Measurements from ENCODE around the gene CCDC78.

The CCDC78 gene

DNA sequence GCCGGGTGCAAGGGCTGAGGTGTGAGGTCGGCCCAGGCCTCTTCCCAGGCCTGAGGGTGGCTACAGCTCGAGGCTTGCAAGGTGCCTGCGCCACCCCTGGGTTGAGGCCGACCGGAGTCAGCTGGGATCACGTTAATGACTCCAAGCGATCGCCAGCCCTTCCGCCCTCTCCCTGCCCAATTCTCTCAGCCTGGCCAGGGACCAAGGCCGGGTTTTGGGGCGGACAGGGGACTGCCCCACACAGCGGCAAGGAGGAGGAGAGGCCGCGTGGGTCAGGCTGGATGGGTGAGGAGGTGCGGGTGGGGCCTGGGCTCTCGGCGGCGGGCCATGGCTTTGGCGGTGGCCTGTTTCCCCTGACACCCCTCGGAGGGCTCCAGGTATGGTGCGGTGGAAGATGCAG, 32.9 kb downstream of the CCDC78 start:
- TF ChIP-seq, protein P1, sequence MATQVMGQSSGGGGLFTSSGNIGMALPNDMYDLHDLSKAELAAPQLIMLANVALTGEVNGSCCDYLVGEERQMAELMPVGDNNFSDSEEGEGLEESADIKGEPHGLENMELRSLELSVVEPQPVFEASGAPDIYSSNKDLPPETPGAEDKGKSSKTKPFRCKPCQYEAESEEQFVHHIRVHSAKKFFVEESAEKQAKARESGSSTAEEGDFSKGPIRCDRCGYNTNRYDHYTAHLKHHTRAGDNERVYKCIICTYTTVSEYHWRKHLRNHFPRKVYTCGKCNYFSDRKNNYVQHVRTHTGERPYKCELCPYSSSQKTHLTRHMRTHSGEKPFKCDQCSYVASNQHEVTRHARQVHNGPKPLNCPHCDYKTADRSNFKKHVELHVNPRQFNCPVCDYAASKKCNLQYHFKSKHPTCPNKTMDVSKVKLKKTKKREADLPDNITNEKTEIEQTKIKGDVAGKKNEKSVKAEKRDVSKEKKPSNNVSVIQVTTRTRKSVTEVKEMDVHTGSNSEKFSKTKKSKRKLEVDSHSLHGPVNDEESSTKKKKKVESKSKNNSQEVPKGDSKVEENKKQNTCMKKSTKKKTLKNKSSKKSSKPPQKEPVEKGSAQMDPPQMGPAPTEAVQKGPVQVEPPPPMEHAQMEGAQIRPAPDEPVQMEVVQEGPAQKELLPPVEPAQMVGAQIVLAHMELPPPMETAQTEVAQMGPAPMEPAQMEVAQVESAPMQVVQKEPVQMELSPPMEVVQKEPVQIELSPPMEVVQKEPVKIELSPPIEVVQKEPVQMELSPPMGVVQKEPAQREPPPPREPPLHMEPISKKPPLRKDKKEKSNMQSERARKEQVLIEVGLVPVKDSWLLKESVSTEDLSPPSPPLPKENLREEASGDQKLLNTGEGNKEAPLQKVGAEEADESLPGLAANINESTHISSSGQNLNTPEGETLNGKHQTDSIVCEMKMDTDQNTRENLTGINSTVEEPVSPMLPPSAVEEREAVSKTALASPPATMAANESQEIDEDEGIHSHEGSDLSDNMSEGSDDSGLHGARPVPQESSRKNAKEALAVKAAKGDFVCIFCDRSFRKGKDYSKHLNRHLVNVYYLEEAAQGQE (IDR thresholded peaks at IDR 0.05; ENCODE audit: insufficient read depth in 1 of 2, low read depth in 2 of 2, low read length in 2 of 2) = no peak
- TF ChIP-seq TAF1 (IDR thresholded peaks at IDR 0.05; ENCODE audit: borderline replicate concordance, insufficient read depth, low read length) = no peak
- no peak for TF ChIP-seq SIN3A (IDR thresholded peaks at IDR 0.05; ENCODE audit: borderline replicate concordance, insufficient read depth, low read length)
- no peak for TF ChIP-seq POLR2AphosphoS5 (IDR thresholded peaks at IDR 0.05; ENCODE audit: low read depth, low read length)
- TF ChIP-seq FOXP2 (optimal IDR thresholded peaks at IDR 0.05; ENCODE audit: borderline replicate concordance, extremely low read depth, extremely low read length, insufficient read depth) = no peak

- TF ChIP-seq SIN3A (IDR thresholded peaks at IDR 0.05; ENCODE audit: borderline replicate concordance, insufficient read depth, low read length) (no peak), FOXP2 (optimal IDR thresholded peaks at IDR 0.05; ENCODE audit: borderline replicate concordance, extremely low read depth, extremely low read length, insufficient read depth) (no peak), POLR2AphosphoS5 (IDR thresholded peaks at IDR 0.05; ENCODE audit: low read depth, low read length) (no peak), TAF1 (IDR thresholded peaks at IDR 0.05; ENCODE audit: borderline replicate concordance, insufficient read depth, low read length) (no peak)
- TF ChIP-seq, protein P1 (IDR thresholded peaks at IDR 0.05; ENCODE audit: insufficient read depth in 1 of 2, low read depth in 2 of 2, low read length in 2 of 2) = no peak
Measured at GRCh38 chr16:692356-693108, 33.7 kb downstream of the CCDC78 start.

DNA sequence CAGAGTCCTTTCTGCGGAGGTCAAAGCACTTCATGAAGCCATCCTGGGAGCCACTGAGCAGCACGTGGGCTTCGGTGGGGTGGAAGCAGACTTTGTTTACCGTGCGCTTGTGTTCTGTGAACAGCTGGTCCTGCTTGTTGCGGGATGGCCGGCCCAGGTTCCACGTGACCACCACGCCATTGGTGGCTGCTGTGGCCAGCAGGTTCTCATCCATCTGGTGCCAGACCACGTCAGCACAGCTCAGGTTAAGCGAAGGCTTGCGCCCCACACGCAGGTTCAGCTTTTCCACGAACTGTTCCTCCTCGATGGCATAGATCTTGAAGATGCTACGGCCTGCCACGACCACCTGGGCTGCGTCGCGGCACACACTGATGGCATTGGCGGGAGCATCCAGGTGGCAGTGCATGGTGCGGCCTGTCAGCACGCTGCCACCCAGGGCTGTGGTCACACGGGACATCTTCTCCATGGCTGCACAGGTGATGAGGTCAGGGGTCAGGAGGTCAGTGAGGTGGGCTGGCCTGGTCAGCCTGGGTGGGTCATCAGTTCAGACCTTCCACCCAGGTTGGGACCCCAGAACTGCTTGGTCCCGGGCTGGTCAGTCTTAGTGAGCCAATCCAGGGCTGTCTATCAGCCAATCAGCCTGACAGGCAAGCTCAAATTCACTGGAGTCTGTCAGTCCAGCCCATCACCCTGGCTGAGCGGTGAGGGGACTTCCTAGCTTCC, 36.9 kb downstream of the CCDC78 start:
- TF ChIP-seq, protein P1 (IDR thresholded peaks at IDR 0.05; ENCODE audit: insufficient read depth in 1 of 2, low read depth in 2 of 2, low read length in 2 of 2) = no peak
- TF ChIP-seq SIN3A (IDR thresholded peaks at IDR 0.05; ENCODE audit: borderline replicate concordance, insufficient read depth, low read length) (no peak), POLR2AphosphoS5 (IDR thresholded peaks at IDR 0.05; ENCODE audit: low read depth, low read length) (no peak), TAF1 (IDR thresholded peaks at IDR 0.05; ENCODE audit: borderline replicate concordance, insufficient read depth, low read length) (no peak), FOXP2 (optimal IDR thresholded peaks at IDR 0.05; ENCODE audit: borderline replicate concordance, extremely low read depth, extremely low read length, insufficient read depth) (no peak)

GRCh38 chr16:687499-687898, 38.7 kb downstream of the CCDC78 start:
- no peak for TF ChIP-seq POLR2AphosphoS5 (IDR thresholded peaks at IDR 0.05; ENCODE audit: low read depth, low read length)
- no peak for TF ChIP-seq TAF1 (IDR thresholded peaks at IDR 0.05; ENCODE audit: borderline replicate concordance, insufficient read depth, low read length)
- TF ChIP-seq, protein P1 (IDR thresholded peaks at IDR 0.05; ENCODE audit: insufficient read depth in 1 of 2, low read depth in 2 of 2, low read length in 2 of 2) = no peak
- no peak for TF ChIP-seq SIN3A (IDR thresholded peaks at IDR 0.05; ENCODE audit: borderline replicate concordance, insufficient read depth, low read length)
- TF ChIP-seq FOXP2 (optimal IDR thresholded peaks at IDR 0.05; ENCODE audit: borderline replicate concordance, extremely low read depth, extremely low read length, insufficient read depth) = no peak
